HEK293 (cell line): ENCODE measurements around the gene WDR88.

Source experiments
- GLI2 ChIP-seq: fragments of 450-650 bp; formaldehyde crosslinking; IDR thresholded peaks from 2 replicates; pipeline ENCODE4; 2017; ENCODE audit warnings: missing biosample characterization, missing genetic modification characterization, low read depth, borderline replicate concordance
- HOXA7 ChIP-seq: sonication (generic); formaldehyde crosslinking; IDR thresholded peaks from 2 replicates; pipeline ENCODE4 v1.8.1; 2022; ENCODE audit warnings: missing genetic modification reagents, borderline replicate concordance
- HOXC10 ChIP-seq: sonication (generic); formaldehyde crosslinking; IDR thresholded peaks from 2 replicates; pipeline ENCODE4 v1.8.1; 2023; ENCODE audit warnings: mild to moderate bottlenecking, missing genetic modification reagents
- KLF16 ChIP-seq: fragments of 450-650 bp; formaldehyde crosslinking; IDR thresholded peaks from 2 replicates; pipeline ENCODE4 v1.5.1; 2017; ENCODE audit warnings: missing biosample characterization, missing genetic modification characterization
- MYNN ChIP-seq: fragments of 450-650 bp; formaldehyde crosslinking; IDR thresholded peaks from 2 replicates; pipeline ENCODE4 v1.5.1; 2016; ENCODE audit warnings: missing biosample characterization, missing genetic modification characterization, borderline replicate concordance
- PRDM2 ChIP-seq: fragments of 450-650 bp; formaldehyde crosslinking; IDR thresholded peaks from 2 replicates; pipeline ENCODE4 v1.5.1; 2016; ENCODE audit warnings: missing biosample characterization, missing genetic modification characterization, borderline replicate concordance
- SP2 ChIP-seq: fragments of 450-650 bp; formaldehyde crosslinking; IDR thresholded peaks from 2 replicates; pipeline ENCODE4 v1.5.1; 2016; ENCODE audit warnings: missing biosample characterization, missing genetic modification characterization
- WT1 ChIP-seq: fragments of 450-650 bp; formaldehyde crosslinking; IDR thresholded peaks from 2 replicates; pipeline ENCODE4 v1.5.1; 2016; ENCODE audit warnings: missing biosample characterization, missing genetic modification characterization
- ZBTB11 ChIP-seq: fragments of 450-650 bp; formaldehyde crosslinking; conservative IDR thresholded peaks from 2 replicates; pipeline ENCODE4 v1.5.1; 2016; ENCODE audit warnings: low read depth, missing biosample characterization, missing genetic modification characterization
- ZBTB48 ChIP-seq: fragments of 450-650 bp; formaldehyde crosslinking; IDR thresholded peaks from 2 replicates; pipeline ENCODE4 v1.5.1; 2016; ENCODE audit warnings: missing biosample characterization, missing genetic modification characterization
- ZBTB6 ChIP-seq: fragments of 450-650 bp; formaldehyde crosslinking; IDR thresholded peaks from 2 replicates; pipeline ENCODE4 v1.5.1; 2017; ENCODE audit warnings: missing biosample characterization, missing genetic modification characterization
- ZNF138 ChIP-seq: fragments of 450-650 bp; formaldehyde crosslinking; IDR thresholded peaks from 2 replicates; pipeline ENCODE4 v1.5.1; 2016; ENCODE audit warnings: missing biosample characterization, missing genetic modification characterization, borderline replicate concordance
- ZNF221 ChIP-seq: fragments of 450-650 bp; formaldehyde crosslinking; IDR thresholded peaks from 2 replicates; pipeline ENCODE4 v1.5.1; 2017; ENCODE audit warnings: missing biosample characterization, missing genetic modification characterization, borderline replicate concordance
- ZNF341 ChIP-seq: fragments of 450-650 bp; formaldehyde crosslinking; IDR thresholded peaks from 2 replicates; pipeline ENCODE4; 2016; ENCODE audit warnings: low read depth, missing biosample characterization, missing genetic modification characterization
- ZNF426 ChIP-seq: fragments of 450-650 bp; formaldehyde crosslinking; IDR thresholded peaks from 2 replicates; pipeline ENCODE4 v1.5.1; 2017; ENCODE audit warnings: missing biosample characterization, missing genetic modification characterization, mild to moderate bottlenecking, inconsistent platforms, moderate library complexity
- ZNF514 ChIP-seq: fragments of 450-650 bp; formaldehyde crosslinking; IDR thresholded peaks from 2 replicates; pipeline ENCODE4 v1.5.1; 2016; ENCODE audit warnings: missing biosample characterization, missing genetic modification characterization
- ZNF518A ChIP-seq: fragments of 450-650 bp; formaldehyde crosslinking; conservative IDR thresholded peaks from 2 replicates; pipeline ENCODE4 v1.5.1; 2016; ENCODE audit warnings: low read depth, missing biosample characterization, missing genetic modification characterization
- ZNF548 ChIP-seq: fragments of 450-650 bp; formaldehyde crosslinking; IDR thresholded peaks from 2 replicates; pipeline ENCODE4 v1.5.1; 2016; ENCODE audit warnings: missing biosample characterization, missing genetic modification characterization
- ZNF658 ChIP-seq: fragments of 450-650 bp; formaldehyde crosslinking; IDR thresholded peaks from 2 replicates; pipeline ENCODE4; 2016; ENCODE audit warnings: missing biosample characterization, missing genetic modification characterization
- ZNF664 ChIP-seq: fragments of 450-650 bp; formaldehyde crosslinking; IDR thresholded peaks from 2 replicates; pipeline ENCODE4 v1.5.1; 2016; ENCODE audit warnings: missing biosample characterization, missing genetic modification characterization
- ZNF677 ChIP-seq: fragments of 450-650 bp; IDR thresholded peaks from 2 replicates; pipeline ENCODE4 v1.5.0; 2018; ENCODE audit warnings: missing biosample characterization, mild to moderate bottlenecking, missing genetic modification characterization, moderate library complexity
- ZNF692 ChIP-seq: fragments of 450-650 bp; formaldehyde crosslinking; IDR thresholded peaks from 2 replicates; pipeline ENCODE4 v1.5.1; 2016; ENCODE audit warnings: missing biosample characterization, missing genetic modification characterization

WDR88 gene

GRCh38 chr19:33193865-33194362 lies 62.0 kb downstream of the WDR88 start, which contains the start of gene LRP3 (continued):
- no peak for TF ChIP-seq PRDM2 (tag by site-specific recombination)
- peak; percentile 55; the same call in 1 of the 2 replicates for TF ChIP-seq ZNF692 (tag by site-specific recombination)
- no peak for TF ChIP-seq KLF16 (tag by site-specific recombination)
- TF ChIP-seq ZNF518A (tag by site-specific recombination): no peak
- no peak for TF ChIP-seq ZNF221 (tag by site-specific recombination)
- no peak for TF ChIP-seq ZNF677 (tag by site-specific recombination)
- TF ChIP-seq ZNF514 (tag by site-specific recombination): no peak
- TF ChIP-seq HOXA7 (CRISPR knock-in tag): no peak
- TF ChIP-seq ZBTB11 (tag by site-specific recombination): peak; percentile 18; the same call in 1 of the 2 replicates
- TF ChIP-seq ZNF341: no peak
- TF ChIP-seq ZNF138 (tag by site-specific recombination): no peak
- TF ChIP-seq GLI2 (tag by site-specific recombination): no peak
- TF ChIP-seq ZNF664 (tag by site-specific recombination): no peak
- TF ChIP-seq WT1: no peak
- TF ChIP-seq ZBTB48: peak; percentile 93
- TF ChIP-seq ZNF426 (tag by site-specific recombination): no peak
- no peak for TF ChIP-seq MYNN (tag by site-specific recombination)
- TF ChIP-seq HOXC10 (CRISPR knock-in tag): no peak
- no peak for TF ChIP-seq ZNF658 (tag by site-specific recombination)
- TF ChIP-seq SP2 (tag by site-specific recombination): peak; percentile 22; the same call in 1 of the 2 replicates
- no peak for TF ChIP-seq ZBTB6 (tag by site-specific recombination)
- no peak for TF ChIP-seq ZNF548 (tag by site-specific recombination)
